Endothelial cell of umbilical vein (primary cell): ENCODE results near the gene TRAF1.

ENCODE experiments used
- EZH2 ChIP-seq: IDR thresholded peaks from 2 replicates; pipeline ENCODE4 v1.6.1; 2012; ENCODE audit warnings: borderline replicate concordance, low read depth, mild to moderate bottlenecking, moderate library complexity, low read length, inconsistent platforms; ENCODE audit not compliant: severe bottlenecking
- FOS ChIP-seq: IDR thresholded peaks from 2 replicates; pipeline ENCODE4 v1.6.1; 2011; ENCODE audit warnings: mild to moderate bottlenecking, low read length, moderate library complexity, borderline replicate concordance; ENCODE audit not compliant: insufficient read depth
- GATA2 ChIP-seq: IDR thresholded peaks from 2 replicates; pipeline ENCODE4 v1.7.0; 2011; ENCODE audit warnings: low read depth, mild to moderate bottlenecking, moderate library complexity, mixed read lengths, low read length; ENCODE audit not compliant: insufficient read length, insufficient read depth
- JUN ChIP-seq: IDR thresholded peaks from 2 replicates; pipeline ENCODE4 v1.6.1; 2011; ENCODE audit warnings: borderline replicate concordance, low read depth; ENCODE audit not compliant: insufficient read length, insufficient read depth
- MYC ChIP-seq: IDR thresholded peaks from one replicate; pipeline ENCODE4 v1.6.1; 2011; ENCODE audit warnings: mild to moderate bottlenecking, low read depth, low read length
- POLR2A ChIP-seq: IDR thresholded peaks from 2 replicates; pipeline ENCODE4 v1.6.1; 2012; ENCODE audit warnings: low read depth, mild to moderate bottlenecking, control low read depth, low read length
- POLR2AphosphoS5 ChIP-seq: IDR thresholded peaks from 2 replicates; pipeline ENCODE4 v1.6.1; 2012; ENCODE audit warnings: low read depth, mild to moderate bottlenecking, control low read depth, low read length, moderate library complexity; ENCODE audit not compliant: insufficient read depth
- TF ChIP-seq, protein P1 (sequence below), 2 donors: IDR thresholded peaks; 1 replicate in 1 of 2; 2 replicates in 1 of 2; pipeline ENCODE4 v1.5.1; 2011; ENCODE audit warnings: low read length in 2 of 2, mild to moderate bottlenecking in 2 of 2, moderate library complexity in 2 of 2, control low read depth in 1 of 2, inconsistent platforms in 1 of 2, low read depth in 1 of 2; ENCODE audit not compliant: insufficient read depth in 1 of 2; ENCODE audit errors: extremely low read depth in 1 of 2
- TF ChIP-seq, protein P2 (sequence below): IDR thresholded peaks from 2 replicates; pipeline ENCODE4 v1.6.1; 2011; ENCODE audit not compliant: insufficient read depth, insufficient read length

DNA sequence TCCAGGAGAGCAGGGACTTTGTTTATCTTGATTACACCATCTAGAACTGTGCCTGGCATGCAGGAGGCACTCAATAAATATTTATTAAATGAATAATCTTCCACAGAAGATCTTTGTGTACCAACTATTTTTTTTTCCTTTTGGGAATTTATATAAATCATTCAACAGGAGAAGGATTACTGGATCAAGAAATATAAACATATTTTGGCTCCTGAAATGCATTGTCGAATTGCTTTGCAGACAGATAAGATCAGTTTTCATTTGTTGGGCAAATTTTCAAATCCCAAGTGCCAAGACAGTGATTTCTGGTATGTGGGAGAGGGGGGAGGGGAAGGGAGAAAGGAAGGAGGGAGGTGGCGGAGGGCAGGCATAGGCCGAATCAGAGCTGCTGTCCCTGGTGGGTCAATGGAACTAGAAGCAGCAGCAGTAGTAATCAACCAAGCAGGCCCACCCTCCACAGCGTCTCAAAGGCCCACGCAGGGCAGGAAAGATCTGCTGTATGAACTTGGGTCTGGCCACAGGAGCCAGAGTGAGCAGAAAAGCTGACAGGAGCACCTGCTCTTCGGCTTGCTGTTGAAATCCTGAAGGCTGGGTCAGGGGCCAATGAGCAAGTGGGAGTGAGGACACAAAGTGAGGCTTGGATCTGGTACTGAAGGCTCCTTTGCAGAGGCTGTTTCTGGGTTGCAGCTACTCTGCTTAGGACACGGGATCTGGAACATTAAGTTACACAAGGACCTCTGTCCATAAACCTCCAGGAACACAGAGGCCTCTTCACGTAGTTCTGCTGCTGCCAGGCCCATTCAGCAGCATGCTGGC is 15.8 kb upstream of the TRAF1 start:
- TF ChIP-seq, protein P1, sequence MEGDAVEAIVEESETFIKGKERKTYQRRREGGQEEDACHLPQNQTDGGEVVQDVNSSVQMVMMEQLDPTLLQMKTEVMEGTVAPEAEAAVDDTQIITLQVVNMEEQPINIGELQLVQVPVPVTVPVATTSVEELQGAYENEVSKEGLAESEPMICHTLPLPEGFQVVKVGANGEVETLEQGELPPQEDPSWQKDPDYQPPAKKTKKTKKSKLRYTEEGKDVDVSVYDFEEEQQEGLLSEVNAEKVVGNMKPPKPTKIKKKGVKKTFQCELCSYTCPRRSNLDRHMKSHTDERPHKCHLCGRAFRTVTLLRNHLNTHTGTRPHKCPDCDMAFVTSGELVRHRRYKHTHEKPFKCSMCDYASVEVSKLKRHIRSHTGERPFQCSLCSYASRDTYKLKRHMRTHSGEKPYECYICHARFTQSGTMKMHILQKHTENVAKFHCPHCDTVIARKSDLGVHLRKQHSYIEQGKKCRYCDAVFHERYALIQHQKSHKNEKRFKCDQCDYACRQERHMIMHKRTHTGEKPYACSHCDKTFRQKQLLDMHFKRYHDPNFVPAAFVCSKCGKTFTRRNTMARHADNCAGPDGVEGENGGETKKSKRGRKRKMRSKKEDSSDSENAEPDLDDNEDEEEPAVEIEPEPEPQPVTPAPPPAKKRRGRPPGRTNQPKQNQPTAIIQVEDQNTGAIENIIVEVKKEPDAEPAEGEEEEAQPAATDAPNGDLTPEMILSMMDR (IDR thresholded peaks at IDR 0.05; ENCODE audit: extremely low read depth in 1 of 2, insufficient read depth in 1 of 2, low read depth in 1 of 2, low read length in 2 of 2) = no peak
- TF ChIP-seq POLR2A (no peak), POLR2AphosphoS5 (no peak), EZH2 (no peak), FOS (no peak), GATA2 (peak; percentile 76), MYC (no peak), JUN (no peak)
- TF ChIP-seq, protein P2, sequence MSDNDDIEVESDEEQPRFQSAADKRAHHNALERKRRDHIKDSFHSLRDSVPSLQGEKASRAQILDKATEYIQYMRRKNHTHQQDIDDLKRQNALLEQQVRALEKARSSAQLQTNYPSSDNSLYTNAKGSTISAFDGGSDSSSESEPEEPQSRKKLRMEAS = no peak
